HG03025 (cell line): ENCODE results near the gene PCSK6.
"Not testable (repeated sequence)": the region's sequence is repeated elsewhere in the genome, so short reads cannot be mapped to it uniquely, and the experiment has no call there.

Experiments used
- ATAC-seq: cut with Tn5 transposase; IDR thresholded peaks from one replicate; pipeline ENCODE4 v1.9.1; 2021; ENCODE audit warnings: mild to moderate bottlenecking, moderate library complexity; ENCODE audit not compliant: unreplicated experiment, low FRiP score

PCSK6 gene

GRCh38 chr15:101368861-101369642 lies 120.5 kb downstream of the PCSK6 start:
- no peak for ATAC-seq

GRCh38 chr15:101368086-101368780 lies 121.3 kb downstream of the PCSK6 start:
- ATAC-seq, result no peak

GRCh38 chr15:101366853-101367252 lies 122.7 kb downstream of the PCSK6 start:
- no peak for ATAC-seq

- no peak for ATAC-seq
Observed at GRCh38 chr15:101362986-101363566, 126.4 kb downstream of the PCSK6 start.

GRCh38 chr15:101362359-101362758 lies 127.1 kb downstream of the PCSK6 start:
- ATAC-seq, result no peak

GRCh38 chr15:101361418-101361817 lies 128.1 kb downstream of the PCSK6 start:
- ATAC-seq, result no peak

- no peak for ATAC-seq
Observed at GRCh38 chr15:101359365-101359947, 130.1 kb downstream of the PCSK6 start.

- no peak for ATAC-seq
Observed at GRCh38 chr15:101358895-101359294, 130.6 kb downstream of the PCSK6 start.

GRCh38 chr15:101357885-101358284 lies 131.6 kb downstream of the PCSK6 start:
- ATAC-seq, result no peak

- no peak for ATAC-seq
Observed at GRCh38 chr15:101357333-101357732, 132.2 kb downstream of the PCSK6 start.

GRCh38 chr15:101356512-101357172 lies 132.9 kb downstream of the PCSK6 start:
- not testable (repeated sequence) for ATAC-seq

GRCh38 chr15:101355678-101356464 lies 133.6 kb downstream of the PCSK6 start:
- no peak for ATAC-seq

GRCh38 chr15:101354891-101355623 lies 134.4 kb downstream of the PCSK6 start:
- ATAC-seq, result no peak

- ATAC-seq, result no peak
Observed at GRCh38 chr15:101353240-101353639, 136.3 kb downstream of the PCSK6 start.

- ATAC-seq, result no peak
Observed at GRCh38 chr15:101351736-101352135, 137.8 kb downstream of the PCSK6 start.

- no peak for ATAC-seq
Observed at GRCh38 chr15:101349047-101349951, 140.2 kb downstream of the PCSK6 start.

GRCh38 chr15:101348643-101349042 lies 140.9 kb downstream of the PCSK6 start:
- ATAC-seq, result no peak

- no peak for ATAC-seq
Observed at GRCh38 chr15:101348015-101348414, 141.5 kb downstream of the PCSK6 start.
